GM18909 (cell line): ENCODE results near the gene PLPP7.
"Not testable (repeated sequence)": the region's sequence is repeated elsewhere in the genome, so short reads cannot be mapped to it uniquely, and the experiment has no call there.

Experiments
- ATAC-seq: cut with Tn5 transposase; IDR thresholded peaks from one replicate; pipeline ENCODE4 v1.9.1; 2021; ENCODE audit warnings: mild to moderate bottlenecking; ENCODE audit not compliant: unreplicated experiment, poor library complexity

The PLPP7 gene

DNA sequence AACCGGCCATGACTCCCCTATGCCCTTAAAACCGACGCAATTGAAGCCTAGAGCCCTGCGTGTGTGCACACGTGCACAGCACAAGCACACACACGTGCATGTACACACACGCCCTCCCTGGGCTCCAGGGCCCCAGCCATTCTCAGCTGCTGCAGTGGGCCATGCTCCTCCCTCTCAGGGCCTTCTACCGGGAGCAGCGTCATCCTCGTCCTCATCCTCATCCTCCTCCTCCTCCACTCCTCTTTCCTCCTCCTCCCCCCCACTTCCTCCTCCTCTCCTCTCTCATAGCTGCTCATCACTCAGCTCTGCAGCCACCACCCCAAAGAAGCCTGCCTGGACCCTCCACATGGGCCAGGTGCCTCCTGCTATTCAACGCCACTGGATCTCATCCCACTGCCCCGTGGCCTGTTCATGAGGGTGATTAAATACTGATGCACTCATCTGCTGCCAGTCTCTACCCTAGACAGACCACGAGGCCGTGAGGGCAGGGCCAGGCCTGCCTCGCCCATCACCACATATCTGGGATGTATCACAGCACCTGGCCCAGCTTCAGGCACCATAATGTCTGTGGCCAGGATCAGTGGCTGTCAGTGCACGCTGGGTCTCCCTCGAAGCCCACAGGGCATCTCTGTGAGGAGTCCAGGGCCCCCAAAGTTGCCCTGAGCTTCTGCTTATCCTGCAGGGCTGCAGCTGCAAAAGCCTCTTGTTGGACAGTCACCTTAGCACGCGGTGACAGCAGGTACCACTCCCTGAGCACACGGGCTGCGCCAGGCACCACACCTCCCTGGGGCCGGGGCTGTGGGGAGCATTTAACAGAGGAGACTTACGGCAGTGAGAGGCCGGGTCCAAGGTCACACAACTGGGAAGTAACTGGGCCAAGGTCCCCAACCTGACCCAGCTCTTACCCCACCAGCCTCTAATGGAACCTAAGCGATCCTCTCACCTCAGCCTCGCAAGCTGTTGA is 23.0 kb upstream of the PLPP7 start:
- no peak for ATAC-seq

DNA sequence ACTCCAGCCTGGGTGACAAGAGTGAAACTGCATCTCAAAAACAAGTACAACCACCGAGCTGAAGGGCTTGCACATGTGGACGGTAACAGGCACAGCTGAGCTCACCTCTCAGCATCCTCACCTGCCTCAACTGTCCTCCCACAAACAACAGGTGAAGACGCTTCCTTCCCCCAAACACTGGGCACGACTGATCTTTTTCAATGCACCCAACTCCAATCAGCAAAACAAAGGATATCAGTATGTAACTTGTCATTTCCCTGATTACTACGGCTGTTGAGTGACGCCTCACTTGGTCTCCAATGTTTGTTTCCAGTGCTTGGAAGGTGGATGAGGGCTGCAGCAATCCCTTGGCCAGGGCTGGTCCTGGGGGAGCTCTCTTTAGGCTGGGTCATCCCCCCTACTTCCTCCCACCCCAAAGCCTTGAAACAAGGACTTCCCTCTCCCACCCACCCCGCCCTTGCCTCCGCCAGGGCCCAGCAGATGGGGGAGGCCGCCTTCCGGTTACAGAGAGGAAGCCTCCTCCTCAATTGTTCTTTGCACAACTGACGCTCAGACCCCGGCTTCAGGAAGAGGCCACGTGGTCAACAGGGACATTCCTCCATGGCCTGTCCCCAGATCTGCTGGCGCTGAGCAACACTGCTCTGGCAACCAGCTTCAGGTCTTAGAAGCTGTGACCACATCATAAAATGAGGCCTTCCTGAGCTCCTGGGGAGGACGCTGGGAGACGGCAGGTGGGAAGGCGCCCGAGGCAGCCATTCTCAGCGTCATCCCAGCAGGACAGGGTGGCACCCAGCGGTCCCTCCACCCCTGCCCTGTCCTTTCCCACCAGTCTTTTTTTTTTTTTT is 19.1 kb upstream of the PLPP7 start:
- ATAC-seq, result no peak

DNA sequence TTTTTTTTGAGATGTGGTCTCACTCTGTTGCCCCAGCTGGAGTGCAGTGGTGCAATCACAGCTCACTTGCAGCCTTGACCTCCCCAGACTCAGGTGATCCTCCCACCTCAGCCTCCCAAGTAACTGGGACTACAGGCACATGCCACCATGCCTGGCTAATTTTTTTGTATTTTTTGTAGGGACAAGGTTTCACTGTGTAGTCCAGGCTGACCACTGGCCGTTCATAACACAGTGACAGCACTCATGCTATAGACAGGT is 18.6 kb upstream of the PLPP7 start:
- not testable (repeated sequence) for ATAC-seq

DNA sequence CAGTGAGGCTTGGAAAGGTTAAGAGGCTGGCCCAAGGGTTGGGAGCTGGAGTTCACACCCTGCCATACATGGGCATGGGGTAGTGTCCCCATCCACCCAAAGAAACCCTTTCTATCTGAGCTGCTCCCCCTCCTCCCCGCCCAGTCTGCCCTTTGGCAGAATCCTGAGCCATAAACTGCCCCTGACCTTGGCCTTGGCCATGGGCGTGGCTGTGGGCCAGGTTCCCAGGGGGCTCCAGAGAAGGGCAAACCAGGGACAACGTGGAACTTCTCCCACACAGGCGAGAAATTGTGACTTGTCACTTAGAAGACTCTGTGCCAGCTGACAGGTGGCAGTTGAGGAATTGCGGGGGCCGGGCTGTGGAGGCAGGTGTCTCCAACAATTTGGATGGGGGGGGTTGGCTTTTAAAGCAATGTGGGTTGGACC is 18.0 kb upstream of the PLPP7 start:
- ATAC-seq, result no peak

DNA sequence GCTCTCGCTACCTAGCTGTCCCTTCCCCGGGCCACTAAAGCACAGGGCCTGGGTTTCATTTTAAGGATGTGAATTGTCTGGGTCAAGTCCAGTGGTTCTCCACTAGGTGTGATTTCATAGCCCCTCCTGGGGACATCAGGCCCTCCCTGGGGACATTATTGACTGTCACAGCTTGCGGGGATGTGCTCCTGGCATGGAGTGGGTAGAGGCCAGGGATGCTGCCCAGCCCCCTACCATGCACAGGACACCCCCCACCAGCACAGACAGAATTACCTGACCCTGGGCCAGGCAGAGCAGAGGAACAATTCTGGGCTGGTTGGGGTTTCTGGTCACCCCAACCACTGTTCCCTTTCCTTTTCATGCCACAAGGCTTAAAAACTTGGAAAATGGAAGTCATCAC is 17.3 kb upstream of the PLPP7 start:
- ATAC-seq, result no peak

DNA sequence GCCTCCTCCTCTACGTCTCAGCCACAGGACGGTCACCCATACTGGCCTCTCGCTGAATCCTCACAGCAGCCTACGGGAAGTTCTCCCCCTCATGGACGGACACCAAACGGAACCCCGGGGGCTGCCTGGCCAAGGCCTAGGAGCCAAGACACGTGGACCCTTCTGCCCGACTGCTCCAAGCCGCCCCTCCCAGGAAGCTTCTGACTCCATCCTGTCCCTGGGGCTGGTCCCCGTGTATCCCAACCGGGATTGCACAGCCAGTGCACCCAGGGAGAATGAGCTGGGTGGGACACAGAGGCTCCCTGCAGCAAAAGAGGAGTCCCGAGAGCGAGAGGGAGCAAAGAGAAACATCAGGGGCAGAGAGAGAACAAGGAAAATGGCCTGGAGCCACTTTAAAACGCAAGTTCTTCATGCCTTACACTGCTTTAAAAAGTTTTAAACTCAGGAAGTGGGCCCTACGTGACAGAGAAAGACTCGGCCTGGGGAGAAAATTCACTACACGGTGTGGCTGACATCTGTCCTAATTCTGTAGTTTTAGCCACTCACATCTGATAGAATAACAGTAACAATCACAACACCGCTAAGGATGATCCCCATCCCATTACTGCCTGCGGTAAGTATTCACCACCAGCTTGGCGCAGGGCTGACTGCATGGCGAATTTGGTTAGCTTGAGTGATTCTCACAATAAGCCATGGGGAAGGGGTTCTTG is 16.2 kb upstream of the PLPP7 start:
- no peak for ATAC-seq

DNA sequence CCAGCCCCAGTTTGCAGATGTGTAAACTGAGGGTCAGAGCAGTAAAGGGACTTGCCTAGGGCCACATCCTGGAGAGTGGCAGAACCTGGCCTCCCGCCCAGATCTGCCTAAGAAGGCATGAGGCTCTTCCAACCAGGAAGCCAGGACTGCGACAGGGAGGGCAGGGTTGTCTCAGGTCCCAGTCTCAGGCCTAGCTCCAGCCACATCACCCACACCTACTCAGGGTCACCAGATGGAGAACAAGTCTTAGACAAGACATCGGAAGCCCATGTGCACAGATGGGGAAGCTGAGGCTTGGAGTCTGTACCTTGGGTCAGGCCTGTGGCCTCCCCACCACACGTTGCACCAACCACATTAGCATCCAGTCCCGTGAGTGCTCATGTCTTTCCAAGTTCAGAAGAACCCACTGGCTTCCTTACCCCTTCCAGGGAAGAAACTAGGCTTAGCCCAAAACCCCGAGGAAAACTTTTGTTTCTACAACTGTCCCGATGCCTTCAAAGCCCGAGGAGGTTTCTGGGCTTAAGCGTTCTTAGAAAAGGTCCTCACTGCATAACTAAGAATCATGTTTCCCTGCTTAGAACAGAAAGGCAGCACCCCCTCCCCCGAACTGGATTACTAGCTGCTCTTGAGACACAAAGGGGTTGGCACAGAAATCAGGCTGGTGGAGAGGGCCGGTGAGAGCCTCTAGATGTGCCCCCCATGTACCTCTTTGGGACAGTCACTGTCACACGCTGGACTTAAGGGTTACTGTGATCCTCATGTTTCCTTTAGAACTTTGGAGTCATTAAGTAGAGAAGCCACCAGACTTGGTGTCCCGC is 15.5 kb upstream of the PLPP7 start:
- ATAC-seq, result no peak

DNA sequence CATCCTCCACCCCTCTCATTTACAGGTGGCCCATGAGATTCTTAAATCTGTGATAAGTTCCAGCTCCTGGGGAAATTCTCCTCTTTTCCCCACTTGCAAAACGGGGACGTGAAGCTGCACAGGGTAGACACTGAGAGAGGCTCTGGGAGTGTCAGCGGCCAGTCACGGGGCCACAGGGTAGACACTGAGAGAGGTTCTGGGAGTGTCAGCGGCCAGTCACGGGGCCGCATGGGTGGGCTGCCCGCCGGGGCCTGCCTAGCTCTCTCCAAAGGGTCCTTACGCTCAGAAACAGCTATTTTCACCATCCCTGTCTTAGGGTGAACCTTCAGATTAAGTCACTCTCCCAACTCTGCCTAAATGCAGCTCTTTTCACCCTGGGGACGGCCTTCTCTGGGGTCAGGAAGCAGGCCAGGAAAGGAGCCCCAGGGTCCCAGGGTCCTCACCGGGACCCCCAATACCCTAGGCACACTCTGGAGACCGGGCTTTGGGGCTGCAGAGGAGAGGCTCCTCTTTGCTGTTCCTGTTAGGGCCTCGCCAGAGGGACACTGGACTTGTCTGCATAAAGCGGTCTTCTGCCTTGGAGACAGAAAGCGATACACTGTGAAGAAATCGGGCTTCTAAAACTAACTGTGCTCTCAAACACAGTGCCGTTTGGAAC is 14.7 kb upstream of the PLPP7 start:
- ATAC-seq, result no peak

DNA sequence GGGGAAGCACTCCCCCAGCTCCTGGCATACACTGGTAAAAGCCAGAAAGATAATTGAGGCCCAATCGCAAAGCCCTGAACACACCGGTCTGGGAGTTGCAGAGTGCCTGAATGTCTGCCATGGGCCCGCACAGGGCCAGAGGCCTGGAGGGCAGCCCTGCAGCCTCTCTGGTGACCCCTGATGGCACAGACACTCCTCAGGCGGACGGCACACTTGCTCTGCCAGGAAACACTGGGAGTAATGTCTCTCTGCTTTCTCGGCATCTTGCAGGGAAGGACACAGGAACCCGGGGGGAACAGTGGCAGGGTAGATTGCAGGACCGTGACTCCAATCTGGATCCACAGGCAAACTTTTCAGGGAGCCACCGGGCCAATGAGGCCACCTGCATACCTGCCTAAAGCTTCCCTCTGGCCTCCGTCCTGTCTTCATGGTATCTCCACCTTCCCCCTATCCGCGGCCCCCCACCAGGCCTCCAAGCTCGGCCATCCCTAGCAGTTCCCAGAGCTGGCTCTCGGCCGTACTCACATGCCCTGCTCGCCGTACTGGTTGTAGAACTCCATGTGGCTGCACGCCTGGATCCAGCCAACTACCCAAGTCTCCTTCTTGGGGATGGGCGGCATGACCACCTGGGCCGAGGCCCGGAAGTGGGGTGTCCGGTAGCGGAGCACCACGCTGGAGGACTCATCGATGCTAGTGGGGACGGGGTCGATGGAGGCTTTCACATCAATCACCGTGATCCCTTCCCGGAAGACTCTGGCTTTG is 14.0 kb upstream of the PLPP7 start:
- no peak for ATAC-seq

DNA sequence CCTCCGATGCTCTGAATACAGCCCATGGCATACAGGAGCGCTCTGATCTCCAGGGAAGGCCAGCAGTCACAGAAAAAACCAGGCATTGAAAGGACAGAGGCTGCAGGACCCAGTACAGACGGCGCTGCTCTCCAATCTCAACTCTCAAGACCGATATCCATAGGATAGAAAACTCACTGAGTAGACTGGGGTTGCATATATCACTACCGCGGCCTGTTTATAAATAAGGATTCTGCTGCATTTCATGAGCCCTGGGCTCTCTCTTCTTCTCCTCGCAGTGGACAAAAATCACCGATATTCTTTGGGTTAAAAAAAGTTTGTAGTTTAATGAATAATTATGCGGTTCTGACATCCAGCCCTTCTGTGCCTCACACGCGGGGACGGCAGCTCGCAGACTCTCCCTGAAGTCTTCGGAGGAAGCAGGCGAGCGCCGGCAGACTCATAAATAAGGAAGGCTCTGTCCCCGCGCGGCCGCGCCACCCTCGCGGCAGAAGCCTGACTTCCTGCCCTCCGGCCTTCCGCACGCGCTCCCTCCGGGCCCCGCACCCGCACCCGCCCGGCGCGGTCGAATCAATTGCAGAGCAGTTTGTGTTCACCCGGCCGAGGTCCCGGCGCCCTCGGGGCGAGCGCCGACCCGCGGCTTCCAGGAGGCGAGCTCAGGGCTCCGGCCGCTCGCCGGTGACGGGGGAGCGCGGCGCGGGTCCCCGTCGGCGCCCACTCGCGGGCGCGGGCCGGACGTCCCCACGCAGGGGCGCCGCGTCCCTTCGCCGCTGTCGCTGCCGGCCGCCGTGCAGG is 13.2 kb upstream of the PLPP7 start, which contains the start of gene FAM78A:
Gene FAM78A, minus strand, starts transcription at position 417 of the 795 bp plus-strand sequence. Its CDS starts 331 bp downstream, at position 86.
- ATAC-seq, result no peak

DNA sequence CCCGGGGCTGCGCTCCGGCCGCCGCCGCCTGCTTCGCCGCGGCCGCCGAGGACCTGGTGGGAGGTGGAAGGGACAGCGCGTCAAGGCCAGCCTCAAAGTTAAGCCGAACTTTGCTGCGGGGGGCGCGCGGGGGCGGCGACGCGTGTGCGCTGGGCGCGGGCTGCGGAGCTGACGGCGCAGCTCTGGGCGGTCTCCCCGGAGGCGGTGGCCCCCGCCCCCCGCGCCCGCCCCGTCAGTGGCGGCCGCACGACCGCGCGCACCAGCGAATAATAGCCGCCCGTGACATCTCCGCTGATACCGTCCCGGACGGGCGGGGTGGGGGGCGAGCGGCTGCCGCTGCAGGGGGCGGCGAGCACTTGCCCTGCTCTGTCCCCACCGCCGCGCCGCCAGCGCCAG is 12.6 kb upstream of the PLPP7 start:
- ATAC-seq, result no peak

DNA sequence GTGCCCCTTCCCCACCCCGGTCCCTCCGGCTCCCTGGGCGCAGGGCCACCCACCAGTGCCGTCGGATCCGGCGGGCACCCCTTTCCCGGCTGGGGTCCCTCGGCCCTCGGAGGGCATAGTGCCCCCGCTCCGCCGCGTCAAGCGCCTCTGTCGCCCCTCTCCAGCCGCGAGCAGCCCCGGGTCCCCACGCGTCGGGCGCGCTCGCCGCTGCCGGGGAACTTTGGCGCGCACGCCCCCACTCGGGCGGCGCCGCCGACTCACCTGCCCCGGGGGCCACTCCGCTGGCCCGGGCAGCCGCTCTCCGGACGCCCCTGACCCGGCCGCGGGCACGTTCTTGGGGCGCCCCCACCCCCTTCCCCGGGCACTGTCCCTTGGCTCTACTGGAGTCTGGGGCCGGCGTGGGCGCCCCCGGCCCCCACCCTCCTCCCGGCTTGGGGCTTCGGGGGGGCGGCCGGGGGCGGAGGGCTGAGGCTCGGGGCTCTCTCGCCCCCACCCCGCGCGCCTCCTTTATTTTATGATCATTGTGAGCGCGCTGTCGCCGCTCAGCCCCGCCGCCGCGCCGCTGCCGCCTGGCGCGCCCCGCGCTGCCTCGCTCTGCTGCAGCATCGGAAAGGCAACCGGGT is 12.1 kb upstream of the PLPP7 start:
- ATAC-seq, result no peak

DNA sequence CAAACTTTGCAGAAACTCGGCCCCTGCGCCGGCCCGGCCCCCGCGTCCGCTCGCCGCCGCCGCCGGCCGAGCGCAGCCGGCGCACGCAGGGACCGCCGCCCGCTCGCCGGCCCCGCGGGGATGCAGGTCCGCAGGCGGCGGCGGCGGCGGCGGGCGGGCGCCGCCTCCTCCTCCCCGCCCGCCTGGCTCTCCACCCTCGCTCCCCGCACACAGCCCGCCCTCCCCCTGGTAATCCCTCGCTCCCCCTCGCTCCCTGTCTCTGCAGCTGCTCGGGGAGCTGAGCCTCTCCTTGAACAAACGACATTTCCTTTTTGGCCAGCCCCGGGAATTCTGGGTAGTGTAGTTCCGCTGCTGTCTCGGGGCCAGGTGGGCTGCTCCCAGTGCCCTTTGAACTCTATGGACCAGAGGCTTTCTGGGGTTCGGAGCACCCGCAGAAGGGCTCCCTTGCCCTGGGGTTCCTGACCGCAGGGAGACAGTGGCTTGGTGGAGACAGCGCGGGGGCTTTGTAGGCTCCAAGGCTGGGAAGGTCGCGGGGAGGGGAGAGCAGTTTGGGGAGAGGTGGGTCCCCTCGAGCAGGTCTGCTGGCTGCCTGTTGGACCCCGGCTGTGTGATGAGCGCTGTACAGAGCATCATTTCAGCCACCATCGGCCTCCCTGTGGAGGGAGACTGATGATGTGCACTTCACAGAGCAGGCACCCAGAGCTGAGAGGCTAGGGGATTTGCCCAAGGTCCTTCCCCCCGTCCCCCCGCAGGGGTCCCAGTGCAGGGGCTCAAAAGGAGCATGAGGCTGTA is 11.4 kb upstream of the PLPP7 start:
- ATAC-seq, result peak; percentile 34

DNA sequence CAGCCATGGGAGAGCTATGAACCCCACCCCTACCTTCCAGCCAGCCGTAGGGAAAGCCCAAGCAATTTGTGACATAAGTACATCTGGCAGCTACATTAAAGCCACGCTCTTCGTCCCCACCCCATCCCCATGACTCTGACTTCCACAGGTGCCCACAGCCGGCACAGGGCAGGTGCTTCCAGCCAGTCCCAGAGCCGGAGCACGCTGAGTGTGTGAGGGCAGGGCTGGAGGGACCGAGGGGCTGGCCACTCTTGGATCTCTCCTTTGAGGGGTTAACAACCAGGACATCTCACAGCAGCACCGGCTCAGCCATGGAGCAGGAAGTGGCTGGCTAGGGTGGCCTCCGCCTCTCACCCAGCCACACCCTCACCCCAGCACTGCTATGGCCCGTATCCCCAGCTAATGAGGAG is 10.8 kb upstream of the PLPP7 start:
- ATAC-seq, result no peak

DNA sequence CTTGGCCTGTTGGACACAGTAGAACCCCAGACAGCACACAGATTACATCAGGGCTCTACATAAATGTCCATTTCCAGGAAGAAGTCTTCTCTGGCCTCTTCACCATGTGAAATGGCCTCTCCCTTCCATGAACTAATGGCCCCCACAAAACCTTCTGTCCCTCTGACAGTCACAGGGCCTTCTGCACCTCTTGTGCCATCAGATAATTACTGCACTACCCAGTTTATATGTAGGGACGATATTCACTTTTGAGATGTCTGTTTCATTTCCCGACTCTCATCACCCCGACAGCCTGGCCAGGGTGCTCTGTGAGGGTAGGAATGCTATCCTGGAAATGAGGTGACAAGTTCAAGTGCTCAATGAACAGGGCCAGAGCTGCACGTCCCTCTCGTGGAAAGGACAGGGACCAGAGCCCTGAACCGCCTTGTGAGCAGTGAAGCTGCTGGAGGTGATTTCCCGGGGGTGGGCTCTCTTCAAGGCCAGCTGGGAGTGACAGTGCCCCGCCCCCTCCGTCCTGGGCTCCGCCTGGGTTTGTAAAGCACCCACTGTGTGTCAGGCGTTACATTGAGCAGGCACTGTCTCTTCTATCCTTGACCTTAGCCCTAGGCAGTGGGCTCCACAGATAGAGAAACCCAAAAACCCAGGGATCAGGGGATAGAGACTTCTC is 10.2 kb upstream of the PLPP7 start:
- ATAC-seq, result no peak

DNA sequence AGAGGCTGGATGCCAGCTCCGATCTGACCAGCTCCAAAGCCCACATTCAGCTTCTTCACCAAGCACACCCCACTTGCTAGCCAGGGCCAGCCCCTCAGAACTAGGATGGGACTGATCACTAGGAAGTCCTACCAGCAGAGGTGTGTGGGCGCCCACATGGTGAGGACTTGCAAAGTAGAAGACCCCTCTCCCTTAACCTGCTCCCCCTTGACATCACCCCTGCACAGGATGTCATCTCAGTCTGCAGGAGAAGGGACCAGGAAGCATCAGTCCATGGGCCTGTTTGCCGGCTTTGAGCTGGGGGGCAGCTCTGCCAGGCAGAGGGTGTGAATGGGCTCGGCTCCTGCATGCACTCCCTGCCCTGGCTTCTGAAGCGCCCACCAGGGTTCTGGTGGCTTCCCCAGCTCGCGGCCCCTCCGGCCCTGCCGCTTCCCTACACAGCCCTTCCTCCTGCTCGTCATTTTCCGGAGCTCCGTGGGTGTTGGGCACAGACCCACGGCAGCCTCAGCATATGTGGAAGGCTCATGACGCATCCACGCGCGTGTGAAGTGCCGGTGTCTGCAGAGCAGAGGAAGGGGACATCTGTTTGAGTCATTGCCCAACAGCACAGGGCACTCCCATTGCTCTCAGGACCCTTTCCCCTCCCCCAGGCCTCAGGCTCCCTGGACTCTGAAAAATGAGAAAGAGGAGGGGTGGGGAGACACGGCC is 9.5 kb upstream of the PLPP7 start:
- ATAC-seq, result no peak
